Endothelial cell (in vitro differentiated cells): ENCODE results near the gene RAB30. TPM values are rescaled to one million over a fixed set of nuclear protein-coding genes. Genes with fewer than 3 reads are reported as not detected.

Experiments
- DNase-seq: peaks from one replicate; pipeline ENCODE4 v3.0.0; 2021; ENCODE audit warnings: low spot score
- H3K27ac Mint-ChIP-seq: one replicate; pipeline ENCODE4 v1.8.0; 2021; ENCODE audit warnings: mixed read lengths, inconsistent platforms; ENCODE audit not compliant: unreplicated experiment
- H3K27me3 Mint-ChIP-seq: one replicate; pipeline ENCODE4 v1.8.0; 2021; ENCODE audit warnings: mild to moderate bottlenecking, moderate library complexity, mixed read lengths, inconsistent platforms; ENCODE audit not compliant: unreplicated experiment
- H3K36me3 Mint-ChIP-seq: one replicate; pipeline ENCODE4 v1.8.0; 2021; ENCODE audit warnings: mild to moderate bottlenecking, low read depth, mixed read lengths, inconsistent platforms; ENCODE audit not compliant: unreplicated experiment
- H3K4me1 Mint-ChIP-seq: one replicate; pipeline ENCODE4 v1.8.0; 2021; ENCODE audit warnings: mild to moderate bottlenecking, mixed read lengths, inconsistent platforms; ENCODE audit not compliant: unreplicated experiment
- H3K4me3 Mint-ChIP-seq: one replicate; pipeline ENCODE4 v1.8.0; 2021; ENCODE audit warnings: mild to moderate bottlenecking, mixed read lengths, inconsistent platforms; ENCODE audit not compliant: unreplicated experiment
- H3K9me3 Mint-ChIP-seq: one replicate; pipeline ENCODE4 v1.8.0; 2021; ENCODE audit warnings: mixed read lengths, inconsistent platforms; ENCODE audit not compliant: unreplicated experiment
- total RNA-seq: library from RNA; stranded (reverse); fragmentation: NEBNext Ultra II Directional; extraction: Animal tissue kit (Norgen Biotek cat#: 25700); gene quantifications from one replicate; pipeline ENCODE4 v1.2.1, GENCODE V29; 2021; ENCODE audit not compliant: unreplicated experiment
- TF ChIP-seq, protein P1 (sequence below): fragments of 200-600 bp; sonication (generic); IDR thresholded peaks from one replicate; pipeline ENCODE4 v1.5.0; 2021; ENCODE audit warnings: antibody characterized with exemption; ENCODE audit not compliant: unreplicated experiment

The RAB30 gene
- total RNA-seq, 1 donor from 2014 or later = 18.6 TPM

- no peak overlapping the region for H3K4me3 Mint-ChIP-seq
- H3K9me3 Mint-ChIP-seq = no peaks in the 10 kb centered on the region
- H3K36me3 Mint-ChIP-seq = no peaks in the 10 kb centered on the region
- TF ChIP-seq, protein P1, sequence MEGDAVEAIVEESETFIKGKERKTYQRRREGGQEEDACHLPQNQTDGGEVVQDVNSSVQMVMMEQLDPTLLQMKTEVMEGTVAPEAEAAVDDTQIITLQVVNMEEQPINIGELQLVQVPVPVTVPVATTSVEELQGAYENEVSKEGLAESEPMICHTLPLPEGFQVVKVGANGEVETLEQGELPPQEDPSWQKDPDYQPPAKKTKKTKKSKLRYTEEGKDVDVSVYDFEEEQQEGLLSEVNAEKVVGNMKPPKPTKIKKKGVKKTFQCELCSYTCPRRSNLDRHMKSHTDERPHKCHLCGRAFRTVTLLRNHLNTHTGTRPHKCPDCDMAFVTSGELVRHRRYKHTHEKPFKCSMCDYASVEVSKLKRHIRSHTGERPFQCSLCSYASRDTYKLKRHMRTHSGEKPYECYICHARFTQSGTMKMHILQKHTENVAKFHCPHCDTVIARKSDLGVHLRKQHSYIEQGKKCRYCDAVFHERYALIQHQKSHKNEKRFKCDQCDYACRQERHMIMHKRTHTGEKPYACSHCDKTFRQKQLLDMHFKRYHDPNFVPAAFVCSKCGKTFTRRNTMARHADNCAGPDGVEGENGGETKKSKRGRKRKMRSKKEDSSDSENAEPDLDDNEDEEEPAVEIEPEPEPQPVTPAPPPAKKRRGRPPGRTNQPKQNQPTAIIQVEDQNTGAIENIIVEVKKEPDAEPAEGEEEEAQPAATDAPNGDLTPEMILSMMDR = no peak
- DNase-seq = no peak
- H3K4me1 Mint-ChIP-seq = no peaks in the 10 kb centered on the region
- H3K27ac Mint-ChIP-seq = no peak overlapping the region
- peaks cover 2% of the 10 kb centered on the region for H3K27me3 Mint-ChIP-seq
These were observed 31.1 kb upstream of the RAB30 start for GRCh38 chr11:83102834-83103233.

DNA sequence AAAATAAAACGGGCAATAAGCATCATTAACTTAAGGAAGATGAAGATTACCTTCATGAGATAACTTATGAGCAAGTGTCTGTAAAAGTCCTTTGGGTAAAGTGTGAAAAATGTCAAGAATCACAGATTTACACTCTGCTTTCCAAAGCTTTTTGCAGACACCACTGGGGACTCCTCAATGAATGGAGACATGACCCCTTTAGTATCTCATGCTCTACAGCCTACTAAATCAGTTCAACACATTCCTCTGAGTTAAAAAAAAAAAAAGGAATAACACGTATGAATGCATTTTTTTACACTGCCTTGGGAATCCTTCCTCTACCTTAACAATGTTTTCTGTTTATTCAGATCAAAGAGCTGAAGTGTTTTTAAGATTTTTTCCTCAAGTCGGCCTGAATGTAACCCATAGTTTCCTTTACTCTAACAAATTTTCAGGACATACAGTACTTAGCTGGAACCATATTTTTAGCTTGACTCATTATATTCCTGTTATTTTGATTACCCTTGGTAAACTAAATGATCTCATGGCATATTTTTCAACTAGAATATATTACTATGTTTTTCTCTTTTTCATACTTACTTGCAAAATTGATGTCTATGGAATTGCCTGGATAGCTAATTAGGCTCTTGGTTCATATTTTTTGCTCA lies 25.9 kb upstream of the RAB30 start:
- no peaks in the 10 kb centered on the region for H3K36me3 Mint-ChIP-seq
- TF ChIP-seq, protein P1 = no peak
- no peak overlapping the region for H3K27ac Mint-ChIP-seq
- H3K9me3 Mint-ChIP-seq = no peaks in the 10 kb centered on the region
- H3K27me3 Mint-ChIP-seq = no peaks in the 10 kb centered on the region
- no peak for DNase-seq
- no peak overlapping the region for H3K4me3 Mint-ChIP-seq
- peaks cover 5% of the 10 kb centered on the region for H3K4me1 Mint-ChIP-seq

GRCh38 chr11:83093634-83094033 lies 21.9 kb upstream of the RAB30 start:
- peaks cover 6% of the 10 kb centered on the region for H3K4me1 Mint-ChIP-seq
- no peaks in the 10 kb centered on the region for H3K27me3 Mint-ChIP-seq
- TF ChIP-seq, protein P1 = no peak
- H3K36me3 Mint-ChIP-seq = no peaks in the 10 kb centered on the region
- DNase-seq = no peak
- H3K27ac Mint-ChIP-seq = no peak overlapping the region
- H3K4me3 Mint-ChIP-seq = no peak overlapping the region
- no peaks in the 10 kb centered on the region for H3K9me3 Mint-ChIP-seq

GRCh38 chr11:83092488-83093384 lies 21.0 kb upstream of the RAB30 start:
- H3K9me3 Mint-ChIP-seq = no peaks in the 10 kb centered on the region
- no peaks in the 10 kb centered on the region for H3K27me3 Mint-ChIP-seq
- no peak overlapping the region for H3K27ac Mint-ChIP-seq
- peaks cover 6% of the 10 kb centered on the region for H3K4me1 Mint-ChIP-seq
- DNase-seq = no peak
- H3K36me3 Mint-ChIP-seq = no peaks in the 10 kb centered on the region
- TF ChIP-seq, protein P1 = no peak
- no peak overlapping the region for H3K4me3 Mint-ChIP-seq

GRCh38 chr11:83088965-83089364 lies 17.3 kb upstream of the RAB30 start:
- H3K4me3 Mint-ChIP-seq = no peak overlapping the region
- no peaks in the 10 kb centered on the region for H3K9me3 Mint-ChIP-seq
- no peaks in the 10 kb centered on the region for H3K27me3 Mint-ChIP-seq
- H3K27ac Mint-ChIP-seq = no peak overlapping the region
- TF ChIP-seq, protein P1 = no peak
- H3K36me3 Mint-ChIP-seq = no peaks in the 10 kb centered on the region
- DNase-seq = no peak
- H3K4me1 Mint-ChIP-seq = peaks cover 6% of the 10 kb centered on the region
